Kidney (tissue), 14 donors: ENCODE results near the gene SEMA4A. TPM values are rescaled to one million over a fixed set of nuclear protein-coding genes. Genes with fewer than 3 reads are reported as not detected.

Source experiments
- DNase-seq, 5 donors: peaks; one replicate each; pipeline ENCODE4 v3.0.0-alpha.2; 2013 to 2020
- FAIRE-seq: peaks from 2 replicates; lab custom pipeline; 2012; peaks lifted over from hg19 to GRCh38; lab: Jason Lieb, UNC
- H3K27ac ChIP-seq, 2 donors: one replicate each; pipeline ENCODE4 v1.7.0; 2013; ENCODE audit warnings: low read depth in 2 of 2, low read length in 2 of 2, inconsistent platforms in 1 of 2
- H3K27me3 ChIP-seq: one replicate; pipeline ENCODE4 v1.7.1; 2013; ENCODE audit warnings: low read length, inconsistent platforms; ENCODE audit not compliant: control insufficient read depth, insufficient read depth
- H3K36me3 ChIP-seq, 3 donors: one replicate each; pipeline versions ENCODE4 v1.7.0 to v1.7.1; 2013; ENCODE audit warnings: low read length in 3 of 3, control low read depth in 1 of 3, inconsistent platforms in 1 of 3; ENCODE audit not compliant: insufficient read depth in 3 of 3, control insufficient read depth in 2 of 3
- H3K4me1 ChIP-seq, 3 donors: one replicate each; pipeline versions ENCODE4 v1.7.0 to v1.7.1; 2013; ENCODE audit warnings: low read length in 3 of 3, inconsistent platforms in 1 of 3, low read depth in 1 of 3; ENCODE audit not compliant: control insufficient read depth in 2 of 3, insufficient read depth in 2 of 3
- H3K4me3 ChIP-seq, 3 donors: one replicate each; pipeline versions ENCODE4 v1.7.0 to v1.8.1; 2013; ENCODE audit warnings: low read length in 3 of 3, control low read depth in 1 of 3, inconsistent platforms in 1 of 3
- H3K9ac ChIP-seq, 3 donors: one replicate each; pipeline versions ENCODE4 v1.7.0 to v1.7.1; 2013; ENCODE audit warnings: low read length in 3 of 3, control low read depth in 1 of 3, inconsistent platforms in 1 of 3
- H3K9me3 ChIP-seq, 3 donors: one replicate each; pipeline versions ENCODE4 v1.7.0 to v1.7.1; 2013; ENCODE audit warnings: low read length in 3 of 3, control low read depth in 1 of 3, inconsistent platforms in 1 of 3; ENCODE audit not compliant: control insufficient read depth in 2 of 3, insufficient read depth in 1 of 3
- CTCF ChIP-seq: IDR thresholded peaks from 3 replicates; pipeline ENCODE4 v1.5.1; 2012; ENCODE audit warnings: mild to moderate bottlenecking, moderate library complexity, borderline replicate concordance; ENCODE audit not compliant: insufficient read depth; ENCODE audit errors: extremely low read depth
- intact Hi-C: fragments of 100-400 bp; cut with DNase I; formaldehyde crosslinking; loops from one replicate; pipeline ENCODE4 v1.11.1; 2022
- polyA plus RNA-seq: library from polyadenylated mRNA; stranded (reverse); fragments of 350-450 nt; fragmentation: Illumina TruSeq; extraction: RNeasy Lipid Tissue Mini Kit (QIAGEN cat#74804); gene quantifications from one replicate; pipeline ENCODE4 v1.2.3, GENCODE V29; 2014; ENCODE audit warnings: low read depth, low replicate concordance; ENCODE audit not compliant: insufficient read depth
- total RNA-seq: library from RNA; stranded (reverse); fragmentation: NEBNext Ultra II Directional; extraction: Animal tissue kit (Norgen Biotek cat#: 25700); gene quantifications from one replicate; pipeline ENCODE4 v1.2.1, GENCODE V29; 2021
- donor health status: control.
- donor health status: control.
- donor health status: control.
- donor health status: control.
- donor health status: control.
- donor health status: DM: yes; HTN: yes; CAD: no.
- donor health status: Normal renal cell carcinoma (clear cell type).

The SEMA4A gene
- total and polyA plus RNA-seq, 2 donors from 2014 or later: 16.4 to 45.9 TPM

DNA sequence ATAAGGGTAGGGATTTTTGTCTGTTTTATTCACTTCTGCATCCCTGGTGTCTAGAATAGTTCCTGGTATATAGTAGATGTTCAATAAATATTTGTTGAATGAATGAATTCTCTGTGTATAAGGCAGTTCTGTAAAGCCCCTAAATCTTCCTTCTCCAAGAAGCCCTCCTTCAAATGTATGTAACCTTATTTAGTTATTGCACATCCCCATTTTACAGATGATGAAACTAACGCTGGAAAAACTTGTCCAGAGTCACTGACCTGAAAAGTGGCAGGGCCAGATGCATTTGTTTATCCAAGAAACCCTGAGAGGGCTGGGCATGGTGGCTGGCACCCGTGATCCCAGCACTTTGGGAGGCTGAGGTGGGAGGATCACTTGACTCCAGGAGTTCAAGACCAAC lies 43.1 kb upstream of the SEMA4A start:
- intact Hi-C loops: no loop called here
- H3K9ac ChIP-seq: no peak overlapping the region
- H3K27me3 ChIP-seq: no peaks in the 10 kb centered on the region
- H3K4me3 ChIP-seq: no peak overlapping the region
- peaks cover 0 to 13% (median 12%) of the 10 kb centered on the region in 3 donors for H3K4me1 ChIP-seq
- H3K36me3 ChIP-seq: no peaks in the 10 kb centered on the region
- no peak for DNase-seq
- TF ChIP-seq CTCF: no peak
- H3K27ac ChIP-seq: no peak overlapping the region
- FAIRE-seq: no peak
- no peaks in the 10 kb centered on the region for H3K9me3 ChIP-seq

DNA sequence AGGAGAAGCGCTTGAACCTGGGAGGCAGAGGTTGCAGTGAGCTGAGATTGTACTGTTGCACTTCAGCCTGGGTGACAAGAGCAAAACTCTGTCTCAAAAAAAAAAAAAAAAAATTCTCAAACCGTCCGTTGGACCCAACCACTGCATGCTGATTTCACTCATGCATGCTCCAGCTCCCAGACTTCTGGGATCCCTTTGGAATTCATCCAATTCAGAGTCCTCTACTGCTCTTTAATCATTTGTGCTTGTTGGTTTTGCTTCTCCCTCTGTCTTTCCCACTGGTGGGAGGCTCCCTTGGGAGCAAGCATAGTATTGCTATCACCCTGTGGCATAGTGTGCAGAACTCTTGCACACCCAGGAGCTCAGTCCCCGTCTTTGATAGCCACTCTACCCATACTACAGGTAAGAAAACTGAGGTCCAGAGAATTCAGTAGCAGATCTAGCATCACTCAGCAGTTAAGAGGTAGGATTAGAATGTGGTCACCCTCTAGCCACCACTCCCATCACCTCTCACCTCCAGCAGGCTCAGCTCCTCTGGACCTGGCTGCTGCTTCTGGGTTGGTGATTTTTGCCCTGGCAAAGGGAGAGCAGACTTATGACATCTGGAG lies 41.9 kb upstream of the SEMA4A start:
- TF ChIP-seq CTCF: no peak
- no peak overlapping the region for H3K4me3 ChIP-seq
- peaks cover 0 to 8% (median 7%) of the 10 kb centered on the region in 3 donors for H3K4me1 ChIP-seq
- intact Hi-C loops: no loop called here
- no peaks in the 10 kb centered on the region for H3K36me3 ChIP-seq
- H3K27ac ChIP-seq: no peak overlapping the region
- no peaks in the 10 kb centered on the region for H3K27me3 ChIP-seq
- DNase-seq: peak in 1 of 5 donors; percentile 23
- FAIRE-seq: no peak
- H3K9me3 ChIP-seq: no peaks in the 10 kb centered on the region
- H3K9ac ChIP-seq: no peak overlapping the region

DNA sequence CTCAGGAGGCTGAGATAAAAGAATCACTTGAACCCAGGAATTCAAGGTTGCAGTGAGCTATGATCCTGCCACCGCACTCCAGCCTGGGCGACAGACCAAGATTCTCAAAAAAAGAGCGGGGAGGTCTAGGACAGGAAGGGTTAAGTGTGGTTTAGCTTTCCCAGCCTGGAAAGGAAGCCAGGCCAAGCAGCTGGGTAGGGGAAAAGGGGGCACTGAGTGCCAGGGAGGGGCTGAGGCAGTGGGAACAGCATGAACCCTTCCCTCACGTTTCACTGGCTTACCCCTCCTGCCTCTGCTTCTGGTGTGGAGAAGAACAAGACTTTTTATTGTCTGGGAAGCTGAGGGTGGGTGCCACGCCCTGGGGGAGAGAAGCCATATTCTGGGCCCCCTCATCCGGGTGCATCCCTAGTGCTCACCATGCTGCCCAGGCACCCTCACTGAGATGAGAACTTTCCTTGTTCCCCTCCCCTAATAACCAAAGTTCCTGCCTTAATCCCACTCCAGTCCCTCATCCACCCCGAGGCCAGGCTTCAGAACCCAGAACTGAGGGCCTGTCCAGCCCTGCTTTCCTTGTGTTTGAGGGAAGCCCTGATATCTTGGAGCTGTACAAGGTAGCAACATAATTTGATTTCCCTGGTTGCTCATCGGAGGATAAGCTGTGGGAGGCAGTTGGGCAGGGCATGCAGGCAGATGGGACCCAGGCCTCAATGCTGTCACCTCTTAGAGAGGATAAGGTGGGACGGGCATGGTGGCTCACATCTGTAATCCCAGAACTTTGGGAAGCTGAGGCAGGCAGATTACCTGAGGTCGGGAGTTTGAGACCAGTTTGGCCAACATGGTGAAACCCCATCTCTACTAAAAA lies 40.9 kb upstream of the SEMA4A start:
- no peak for DNase-seq
- Histone ChIP-seq H3K9ac (no peak overlapping the region), H3K4me1 (peaks cover 0 to 10% (median 7%) of the 10 kb centered on the region in 3 donors), H3K27ac (no peak overlapping the region), H3K27me3 (no peaks in the 10 kb centered on the region), H3K36me3 (no peaks in the 10 kb centered on the region), H3K4me3 (no peak overlapping the region), H3K9me3 (no peaks in the 10 kb centered on the region)
- intact Hi-C loops: no loop called here
- no peak for TF ChIP-seq CTCF
- no peak for FAIRE-seq
